ENCODE results near the gene GM2A.

The GM2A gene

GRCh38 chr5:151214614-151215545 lies 38.1 kb upstream of the GM2A start:
- FAIRE-seq, result no peak
- DNase-seq (ENCODE audit: insufficient read length, low spot score), result no peak
- TF ChIP-seq CTCF (IDR thresholded peaks at IDR 0.05; ENCODE audit: insufficient read depth, missing control alignments), result no peak

DNA sequence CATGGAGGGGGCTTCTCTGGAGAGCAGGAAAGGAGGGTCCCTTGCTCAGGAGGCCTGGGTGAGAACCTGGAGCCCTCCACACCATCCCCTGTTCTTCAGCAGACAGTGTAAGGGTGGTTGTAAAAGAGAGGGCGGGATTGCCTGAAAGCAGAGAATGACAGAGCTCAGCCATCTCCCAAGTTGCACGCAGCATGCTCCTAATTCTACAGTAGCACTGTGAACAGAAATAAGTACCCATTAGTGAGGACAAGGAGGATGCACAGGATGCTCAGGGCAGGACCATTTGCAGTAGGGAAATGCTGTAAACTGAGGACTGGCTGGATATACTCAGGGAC lies 37.5 kb upstream of the GM2A start:
- no peak for DNase-seq (ENCODE audit: insufficient read length, low spot score)
- TF ChIP-seq CTCF (IDR thresholded peaks at IDR 0.05; ENCODE audit: insufficient read depth, missing control alignments), result no peak
- FAIRE-seq, result no peak

DNA sequence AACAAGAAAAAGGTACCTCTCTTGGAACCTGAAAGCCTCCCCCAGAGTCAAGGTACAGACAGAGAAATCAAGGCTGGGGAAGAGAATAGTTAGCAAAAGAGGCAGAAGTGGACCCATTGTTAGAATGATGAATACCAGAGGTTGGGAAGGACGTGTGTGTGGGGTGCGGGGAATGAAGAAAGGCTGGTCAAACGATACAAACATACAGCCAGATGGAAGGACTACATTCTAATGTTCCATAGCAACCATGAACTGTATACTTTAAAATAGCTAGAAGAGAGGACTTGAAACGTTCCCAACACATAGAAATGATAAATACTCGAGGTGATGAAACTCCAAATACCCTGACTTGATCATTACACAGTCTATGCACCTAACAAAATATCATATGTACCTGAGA lies 36.2 kb upstream of the GM2A start:
- no peak for FAIRE-seq
- no peak for TF ChIP-seq CTCF (IDR thresholded peaks at IDR 0.05; ENCODE audit: insufficient read depth, missing control alignments)
- DNase-seq (ENCODE audit: insufficient read length, low spot score), result no peak

- no peak for FAIRE-seq
- no peak for DNase-seq (ENCODE audit: insufficient read length, low spot score)
- no peak for TF ChIP-seq CTCF (IDR thresholded peaks at IDR 0.05; ENCODE audit: insufficient read depth, missing control alignments)
Observed at GRCh38 chr5:151218177-151218576, 34.8 kb upstream of the GM2A start.

DNA sequence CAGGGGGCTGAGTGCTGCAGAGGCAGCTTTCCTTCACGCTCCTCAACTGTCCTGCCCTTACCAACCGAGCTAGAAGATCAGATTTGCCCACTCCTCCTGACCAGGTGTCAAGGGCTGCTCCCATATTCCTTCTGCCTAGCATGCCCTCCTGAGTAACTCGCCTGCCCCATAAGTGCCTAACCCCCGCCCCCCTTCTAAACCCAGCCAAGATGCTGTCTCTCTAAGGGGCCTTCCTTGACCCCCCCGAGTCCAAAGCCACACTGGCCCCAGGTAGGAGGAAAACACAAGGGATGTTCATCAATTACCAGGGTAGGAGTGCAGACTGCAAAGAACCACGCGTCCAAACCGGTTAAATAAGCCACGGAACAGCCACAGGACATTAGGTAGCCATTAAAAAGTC lies 33.8 kb upstream of the GM2A start:
- no peak for TF ChIP-seq CTCF (IDR thresholded peaks at IDR 0.05; ENCODE audit: insufficient read depth, missing control alignments)
- DNase-seq (ENCODE audit: insufficient read length, low spot score) (no peak), FAIRE-seq (no peak)

DNA sequence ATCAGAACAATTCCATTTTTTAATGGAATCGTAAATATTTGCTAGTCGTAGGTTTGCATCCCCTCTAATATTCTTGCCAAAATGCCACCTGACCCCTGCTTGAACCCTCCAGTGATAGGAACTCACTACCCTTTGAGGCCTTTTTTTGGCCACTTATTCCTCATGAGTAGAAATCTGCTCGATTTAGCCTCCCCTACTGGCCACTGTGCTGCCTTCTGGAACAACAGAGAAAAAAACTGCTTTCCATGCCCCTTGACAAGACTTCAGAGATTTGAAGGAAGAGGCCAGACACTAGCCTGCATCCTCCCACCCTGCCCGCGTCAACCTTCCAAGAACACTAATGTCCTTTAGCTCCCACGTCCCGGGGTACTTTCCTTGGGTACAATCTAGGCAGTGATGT lies 33.2 kb upstream of the GM2A start:
- TF ChIP-seq CTCF (IDR thresholded peaks at IDR 0.05; ENCODE audit: insufficient read depth, missing control alignments), result no peak
- no peak for DNase-seq (ENCODE audit: insufficient read length, low spot score)
- FAIRE-seq, result no peak

GRCh38 chr5:151221574-151221973 lies 31.4 kb upstream of the GM2A start:
- TF ChIP-seq CTCF (IDR thresholded peaks at IDR 0.05; ENCODE audit: insufficient read depth, missing control alignments), result no peak
- DNase-seq (ENCODE audit: insufficient read length, low spot score) (no peak), FAIRE-seq (no peak)

All from D721Med (cell line).